Upper lobe of right lung (tissue), 1 donor: ENCODE results near the gene FAM53A. TPM values are rescaled to one million over a fixed set of nuclear protein-coding genes. Genes with fewer than 3 reads are reported as not detected.

Experiments used
- ATAC-seq: fragments of 200-7000 bp; cut with Tn5 transposase; one replicate; pipeline ENCODE4 v1.9.1; 2020; ENCODE audit warnings: mild to moderate bottlenecking, moderate library complexity
- DNase-seq: peaks from one replicate; pipeline ENCODE4 v3.0.0-alpha.2; 2020
- H3K27ac ChIP-seq: fragments of 200-600 bp; one replicate; pipeline ENCODE4 v1.8.0; 2022
- H3K27me3 ChIP-seq: fragments of 200-600 bp; one replicate; pipeline ENCODE4 v1.8.0; 2022; ENCODE audit warnings: mild to moderate bottlenecking
- H3K36me3 ChIP-seq: fragments of 200-600 bp; one replicate; pipeline ENCODE4 v1.8.0; 2022
- H3K4me1 ChIP-seq: fragments of 200-600 bp; one replicate; pipeline ENCODE4 v1.8.0; 2022
- H3K4me3 ChIP-seq: fragments of 200-600 bp; one replicate; pipeline ENCODE4 v1.8.0; 2022; ENCODE audit warnings: mild to moderate bottlenecking
- H3K9me3 ChIP-seq: fragments of 200-600 bp; one replicate; pipeline ENCODE4 v1.8.0; 2022
- intact Hi-C: fragments of 100-400 bp; cut with DNase I; formaldehyde crosslinking; loops from one replicate; pipeline ENCODE4 v1.11.0; 2022
- total RNA-seq: library from RNA; stranded (reverse); fragmentation: NEBNext Ultra II Directional; extraction: Animal tissue kit (Norgen Biotek cat#: 25700); gene quantifications from one replicate; pipeline ENCODE4 v1.2.1, GENCODE V29; 2021
- TF ChIP-seq, protein P1 (sequence below): fragments of 200-600 bp; IDR thresholded peaks from one replicate; pipeline ENCODE4 v1.8.0; 2022; ENCODE audit warnings: antibody characterized with exemption
- donor health status: DM: no; HTN: yes; CAD: no; lungs with severe emphysema.

The FAM53A gene
- total RNA-seq, 1 donor from 2014 or later, result 2.8 TPM

DNA sequence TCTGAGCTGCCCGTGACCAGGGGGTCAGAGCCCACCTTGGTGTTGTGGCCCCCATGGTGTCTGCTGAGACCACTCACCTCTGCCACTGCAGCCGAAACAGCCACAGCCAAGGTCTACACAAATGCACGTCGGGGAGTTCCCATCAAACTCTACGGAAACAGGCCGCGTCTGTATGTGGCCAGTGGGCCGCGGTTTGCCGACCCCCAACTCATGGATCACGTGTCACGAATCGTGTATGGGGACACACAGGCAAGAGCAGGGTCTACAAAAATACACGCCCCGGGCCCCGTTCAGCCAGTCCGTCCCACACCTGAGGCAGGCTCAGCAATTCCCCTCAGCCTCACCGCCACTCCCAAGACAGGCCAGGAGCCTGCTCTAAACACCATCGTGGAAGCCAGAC is 53.8 kb downstream of the FAM53A start:
- Histone ChIP-seq H3K27me3 (no peaks in the 10 kb centered on the region), H3K36me3 (no peaks in the 10 kb centered on the region), H3K27ac (no peak overlapping the region), H3K4me3 (no peak overlapping the region), H3K4me1 (no peaks in the 10 kb centered on the region), H3K9me3 (no peaks in the 10 kb centered on the region)
- DNase-seq, result no peak
- intact Hi-C loops, result no loop called here
- TF ChIP-seq, protein P1, sequence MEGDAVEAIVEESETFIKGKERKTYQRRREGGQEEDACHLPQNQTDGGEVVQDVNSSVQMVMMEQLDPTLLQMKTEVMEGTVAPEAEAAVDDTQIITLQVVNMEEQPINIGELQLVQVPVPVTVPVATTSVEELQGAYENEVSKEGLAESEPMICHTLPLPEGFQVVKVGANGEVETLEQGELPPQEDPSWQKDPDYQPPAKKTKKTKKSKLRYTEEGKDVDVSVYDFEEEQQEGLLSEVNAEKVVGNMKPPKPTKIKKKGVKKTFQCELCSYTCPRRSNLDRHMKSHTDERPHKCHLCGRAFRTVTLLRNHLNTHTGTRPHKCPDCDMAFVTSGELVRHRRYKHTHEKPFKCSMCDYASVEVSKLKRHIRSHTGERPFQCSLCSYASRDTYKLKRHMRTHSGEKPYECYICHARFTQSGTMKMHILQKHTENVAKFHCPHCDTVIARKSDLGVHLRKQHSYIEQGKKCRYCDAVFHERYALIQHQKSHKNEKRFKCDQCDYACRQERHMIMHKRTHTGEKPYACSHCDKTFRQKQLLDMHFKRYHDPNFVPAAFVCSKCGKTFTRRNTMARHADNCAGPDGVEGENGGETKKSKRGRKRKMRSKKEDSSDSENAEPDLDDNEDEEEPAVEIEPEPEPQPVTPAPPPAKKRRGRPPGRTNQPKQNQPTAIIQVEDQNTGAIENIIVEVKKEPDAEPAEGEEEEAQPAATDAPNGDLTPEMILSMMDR, result no peak
- ATAC-seq, result no peak

DNA sequence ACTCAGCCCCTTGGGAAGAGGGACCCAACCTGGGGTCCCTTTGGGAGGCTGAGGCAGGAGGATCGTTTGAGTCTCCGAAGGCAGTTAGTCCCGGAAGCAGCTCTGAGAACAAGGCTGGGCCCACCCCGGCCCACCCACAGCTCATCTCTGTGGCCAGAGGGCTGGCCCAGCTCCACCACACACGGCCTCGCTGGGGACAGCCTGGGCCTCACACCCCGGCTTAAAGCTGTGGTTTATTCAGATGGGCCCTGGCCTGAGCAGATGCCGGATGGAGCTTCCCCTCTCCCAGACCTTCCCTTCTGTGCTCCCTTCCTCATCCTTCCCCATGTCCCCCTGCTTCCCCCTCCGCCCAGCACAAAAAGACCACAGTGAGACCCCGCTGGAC is 54.4 kb downstream of the FAM53A start:
- Histone ChIP-seq H3K4me3 (no peak overlapping the region), H3K27me3 (no peaks in the 10 kb centered on the region), H3K9me3 (no peaks in the 10 kb centered on the region), H3K36me3 (no peaks in the 10 kb centered on the region), H3K27ac (no peak overlapping the region), H3K4me1 (no peaks in the 10 kb centered on the region)
- no peak for ATAC-seq
- intact Hi-C loops, result loop anchor here (5.0 kb wide), 1 partner anchor 272 kb away; no protein-coding TSS in a partner anchor
- TF ChIP-seq, protein P1, result no peak
- no peak for DNase-seq

DNA sequence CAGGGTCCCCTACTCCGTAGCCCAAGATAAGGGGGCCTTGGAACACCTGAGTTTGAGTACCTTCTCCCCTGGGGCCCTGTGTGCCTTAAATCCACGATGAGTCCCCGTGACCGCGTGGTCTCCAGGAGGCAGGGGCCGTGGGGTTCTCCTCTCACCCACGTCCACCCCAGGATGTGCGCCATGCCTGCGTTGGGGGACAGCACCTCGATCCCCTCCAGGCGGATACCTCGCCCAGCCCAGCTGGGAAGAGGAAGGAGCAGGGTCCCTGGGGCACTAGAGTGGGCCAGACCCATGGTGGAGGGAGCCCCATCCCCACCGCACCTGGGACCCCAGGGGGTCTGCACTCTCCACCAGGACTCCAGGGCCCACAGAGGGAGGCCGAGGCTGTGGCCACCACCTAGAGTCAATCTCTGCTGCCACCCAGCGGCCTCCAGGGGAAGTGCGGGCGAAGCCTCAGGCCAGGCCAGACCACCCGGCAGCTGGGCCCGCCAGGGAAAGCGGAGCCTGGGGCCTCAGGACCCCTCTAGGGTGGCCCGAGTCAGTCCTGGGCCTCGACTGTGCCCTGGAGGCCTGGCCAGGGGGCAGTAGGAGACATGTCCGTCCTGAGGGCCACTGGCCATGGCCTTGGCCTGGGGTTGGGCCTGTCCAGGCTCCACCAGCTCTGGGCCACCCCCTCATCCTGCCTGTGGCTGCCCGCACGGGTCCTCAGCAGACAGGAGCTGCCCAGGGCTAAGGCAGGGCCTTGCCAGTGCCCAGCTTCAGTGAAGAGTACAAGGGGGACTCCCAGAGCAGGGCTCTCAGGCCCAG is 55.0 kb downstream of the FAM53A start:
- intact Hi-C loops, result loop anchor here (5.0 kb wide), 1 partner anchor 272 kb away; no protein-coding TSS in a partner anchor
- Histone ChIP-seq H3K4me1 (no peaks in the 10 kb centered on the region), H3K36me3 (no peaks in the 10 kb centered on the region), H3K4me3 (no peak overlapping the region), H3K9me3 (no peaks in the 10 kb centered on the region), H3K27ac (no peak overlapping the region), H3K27me3 (no peaks in the 10 kb centered on the region)
- peak; percentile 86 for ATAC-seq
- peak; percentile 84 for DNase-seq
- TF ChIP-seq, protein P1, result peak; percentile 98

DNA sequence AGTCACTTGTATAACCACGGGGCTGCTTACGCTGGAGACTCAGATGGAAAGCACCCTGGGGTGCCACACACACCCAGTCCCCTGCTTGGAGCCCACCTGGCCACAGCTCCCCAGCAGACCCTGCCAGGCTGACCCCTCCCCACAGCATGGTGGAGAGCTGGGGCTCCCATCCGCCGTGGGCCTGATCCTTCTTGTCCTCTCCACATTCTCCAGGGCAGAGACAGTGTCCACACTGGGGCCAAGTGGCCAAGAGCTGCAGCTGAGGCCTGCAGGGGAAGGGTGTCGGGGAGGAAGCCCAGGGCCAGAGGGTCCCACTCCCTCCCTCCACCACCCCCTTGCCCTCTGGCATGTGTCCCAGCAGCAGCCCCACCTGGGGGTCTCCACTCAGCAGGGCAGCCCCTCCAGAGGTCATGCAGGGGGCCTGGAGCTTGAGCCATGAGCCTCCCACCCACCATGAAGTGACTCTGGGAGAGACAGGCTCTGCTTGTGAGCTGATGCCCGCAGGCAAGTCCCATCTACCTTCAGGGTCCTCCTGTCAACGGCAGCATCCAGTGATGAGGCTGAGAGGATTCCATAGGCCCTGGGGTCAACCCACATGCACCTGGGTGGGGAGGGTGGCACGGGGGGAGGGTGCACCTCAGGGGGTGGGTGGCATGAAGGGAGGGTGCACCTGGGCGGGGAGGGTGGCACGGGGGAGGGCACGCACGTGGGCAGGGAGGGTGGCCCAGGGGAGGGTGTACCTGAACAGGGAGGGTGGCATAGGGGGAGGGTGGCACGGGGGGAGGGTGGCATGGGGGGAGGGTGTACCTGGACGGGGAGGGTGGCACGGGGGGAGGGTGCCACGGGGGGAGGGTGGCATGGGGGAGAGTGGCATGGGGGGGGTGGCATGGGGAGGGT is 56.4 kb downstream of the FAM53A start:
- no peaks in the 10 kb centered on the region for H3K27me3 ChIP-seq
- intact Hi-C loops, result loop anchor here (5.0 kb wide), 1 partner anchor 270 kb away; no protein-coding TSS in a partner anchor
- ATAC-seq, result no peak

DNA sequence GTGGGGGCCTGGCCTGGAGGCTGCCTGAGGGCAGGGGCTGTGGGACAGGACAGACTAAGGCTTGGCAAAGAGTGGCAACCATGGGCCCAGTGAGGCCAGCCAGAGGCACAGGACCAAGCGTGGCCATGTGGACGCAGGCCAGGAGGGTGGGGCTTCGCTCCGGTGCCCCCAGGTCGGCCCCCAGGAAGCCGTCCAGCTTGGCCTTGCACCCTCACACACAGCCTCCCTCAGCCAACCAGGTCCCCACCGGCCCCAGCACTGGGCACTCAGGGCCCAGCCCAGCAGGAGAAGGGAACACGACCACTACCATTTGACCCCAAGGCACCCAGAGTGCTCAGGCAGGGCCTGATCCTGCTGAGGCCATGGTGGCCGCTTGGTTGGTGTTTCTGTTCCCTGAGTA is 57.2 kb downstream of the FAM53A start:
- Histone ChIP-seq H3K4me3 (no peak overlapping the region), H3K27me3 (no peaks in the 10 kb centered on the region), H3K9me3 (no peaks in the 10 kb centered on the region), H3K27ac (no peak overlapping the region), H3K36me3 (no peaks in the 10 kb centered on the region), H3K4me1 (no peaks in the 10 kb centered on the region)
- intact Hi-C loops, result loop anchor here (5.0 kb wide), 1 partner anchor 270 kb away; no protein-coding TSS in a partner anchor
- TF ChIP-seq, protein P1, result no peak
- ATAC-seq (no peak), DNase-seq (no peak)

More for the DNA sequence above, 56.4 kb downstream of the FAM53A start:
- DNase-seq, result no peak
- TF ChIP-seq, protein P1, result no peak
- no peak overlapping the region for H3K4me3 ChIP-seq
- no peak overlapping the region for H3K27ac ChIP-seq
- H3K9me3 ChIP-seq, result no peaks in the 10 kb centered on the region
- H3K4me1 ChIP-seq, result no peaks in the 10 kb centered on the region
- H3K36me3 ChIP-seq, result no peaks in the 10 kb centered on the region
